Mesenchymal stem cell (in vitro differentiated cells and primary cell): ENCODE data around the gene NR2F1.

Experiments used
- DNase-seq: peaks from one replicate; pipeline ENCODE4 v3.0.0-alpha.2; 2013
- H2AFZ ChIP-seq: one replicate; pipeline ENCODE4 v1.6.1; 2013; ENCODE audit warnings: low read depth, mild to moderate bottlenecking, control low read depth, inconsistent platforms, low read length, moderate library complexity
- H2AK5ac ChIP-seq: 2 replicates; pipeline ENCODE4 v1.6.1; 2013; ENCODE audit warnings: low read length, moderate library complexity, mild to moderate bottlenecking, inconsistent platforms; ENCODE audit not compliant: severe bottlenecking
- H2BK120ac ChIP-seq: one replicate; pipeline ENCODE4 v1.6.1; 2013; ENCODE audit warnings: low read depth, mild to moderate bottlenecking, inconsistent platforms, low read length, moderate library complexity
- H2BK12ac ChIP-seq, 2 experiments: one replicate each; pipeline ENCODE4 v1.6.1; 2013; ENCODE audit warnings: inconsistent platforms in 2 of 2, low read length in 2 of 2, mild to moderate bottlenecking in 2 of 2, moderate library complexity in 2 of 2, control low read depth in 1 of 2
- H2BK15ac ChIP-seq: one replicate; pipeline ENCODE4 v1.6.1; 2013; ENCODE audit warnings: mild to moderate bottlenecking, low read depth, inconsistent platforms; ENCODE audit not compliant: poor library complexity, severe bottlenecking
- H2BK5ac ChIP-seq: 2 replicates; pipeline ENCODE4 v1.6.1; 2013; ENCODE audit warnings: low read depth, mild to moderate bottlenecking, low read length, control low read depth, inconsistent platforms; ENCODE audit not compliant: poor library complexity, severe bottlenecking
- H3K14ac ChIP-seq, 2 experiments: one replicate each; pipeline ENCODE4 v1.6.1; 2013; ENCODE audit warnings: inconsistent platforms in 2 of 2, low read length in 2 of 2, control low read depth in 1 of 2, mild to moderate bottlenecking in 1 of 2, moderate library complexity in 1 of 2
- H3K18ac ChIP-seq, 2 experiments: one replicate each; pipeline ENCODE4 v1.6.1; 2013; ENCODE audit warnings: inconsistent platforms in 2 of 2, low read length in 2 of 2, control low read depth in 1 of 2, low read depth in 1 of 2, mild to moderate bottlenecking in 1 of 2
- H3K23ac ChIP-seq, 2 experiments: one replicate each; pipeline ENCODE4 v1.6.1; 2013; ENCODE audit warnings: inconsistent platforms in 2 of 2, low read length in 2 of 2, mild to moderate bottlenecking in 2 of 2, moderate library complexity in 2 of 2, control low read depth in 1 of 2
- H3K27ac ChIP-seq: 2 replicates; pipeline ENCODE4 v1.5.1; 2013; ENCODE audit warnings: mild to moderate bottlenecking, moderate library complexity, low read length, control low read depth, inconsistent platforms; ENCODE audit not compliant: poor library complexity, severe bottlenecking
- H3K27me3 ChIP-seq, 2 experiments: 2 replicates each; pipeline versions ENCODE4 v1.6.1 to v1.7.0; 2013; ENCODE audit warnings: low read length in 2 of 2, mild to moderate bottlenecking in 2 of 2, moderate library complexity in 2 of 2, control low read depth in 1 of 2, inconsistent platforms in 1 of 2; ENCODE audit not compliant: control insufficient read depth in 1 of 2, insufficient read depth in 1 of 2
- H3K36me3 ChIP-seq, 2 experiments: 2 replicates each; pipeline versions ENCODE4 v1.6.1 to v1.7.0; 2013; ENCODE audit warnings: low read length in 2 of 2, control low read depth in 1 of 2, inconsistent platforms in 1 of 2, low read depth in 1 of 2, mild to moderate bottlenecking in 1 of 2; ENCODE audit not compliant: insufficient read depth in 2 of 2, control insufficient read depth in 1 of 2
- H3K4ac ChIP-seq, 2 experiments: one replicate each; pipeline ENCODE4 v1.6.1; 2013; ENCODE audit warnings: inconsistent platforms in 2 of 2, low read length in 2 of 2, mild to moderate bottlenecking in 2 of 2, moderate library complexity in 2 of 2, control low read depth in 1 of 2, low read depth in 1 of 2
- H3K4me1 ChIP-seq: 2 replicates; pipeline ENCODE4 v1.6.1; 2013; ENCODE audit warnings: low read depth, low read length, control low read depth; ENCODE audit not compliant: control insufficient read depth, insufficient read depth
- H3K4me2 ChIP-seq: 2 replicates; pipeline ENCODE4 v1.6.1; 2013; ENCODE audit warnings: low read length, mild to moderate bottlenecking, inconsistent platforms; ENCODE audit not compliant: poor library complexity, severe bottlenecking
- H3K4me3 ChIP-seq, 2 experiments: 2 replicates each; pipeline versions ENCODE4 v1.5.1 to v1.7.0; 2013; ENCODE audit warnings: low read length in 2 of 2, mild to moderate bottlenecking in 2 of 2, control low read depth in 1 of 2, low read depth in 1 of 2; ENCODE audit not compliant: insufficient read depth in 1 of 2
- H3K79me1 ChIP-seq: replicated peaks from 2 replicates; pipeline ENCODE4 v1.6.1; 2013; ENCODE audit warnings: mild to moderate bottlenecking, control low read depth, low read length, inconsistent platforms; ENCODE audit not compliant: poor library complexity, severe bottlenecking
- H3K9ac ChIP-seq: 2 replicates; pipeline ENCODE4 v1.7.0; 2013; ENCODE audit warnings: mild to moderate bottlenecking, low read length, moderate library complexity
- H3K9me3 ChIP-seq: 2 replicates; pipeline ENCODE4 v1.7.0; 2013; ENCODE audit warnings: mild to moderate bottlenecking, low read length; ENCODE audit not compliant: control insufficient read depth
- H4K8ac ChIP-seq: one replicate; pipeline ENCODE4 v1.6.1; 2013; ENCODE audit warnings: inconsistent platforms, mild to moderate bottlenecking, low read length, moderate library complexity
- H4K91ac ChIP-seq: one replicate; pipeline ENCODE4 v1.6.1; 2013; ENCODE audit warnings: mild to moderate bottlenecking, low read length, inconsistent platforms
- WGBS: methylation state at CpG from one replicate; pipeline ENCODE4 v1.1.7; 2013; ENCODE audit warnings: mixed read lengths; 5-methylcytosine and 5-hydroxymethylcytosine counted together

NR2F1 gene

DNA sequence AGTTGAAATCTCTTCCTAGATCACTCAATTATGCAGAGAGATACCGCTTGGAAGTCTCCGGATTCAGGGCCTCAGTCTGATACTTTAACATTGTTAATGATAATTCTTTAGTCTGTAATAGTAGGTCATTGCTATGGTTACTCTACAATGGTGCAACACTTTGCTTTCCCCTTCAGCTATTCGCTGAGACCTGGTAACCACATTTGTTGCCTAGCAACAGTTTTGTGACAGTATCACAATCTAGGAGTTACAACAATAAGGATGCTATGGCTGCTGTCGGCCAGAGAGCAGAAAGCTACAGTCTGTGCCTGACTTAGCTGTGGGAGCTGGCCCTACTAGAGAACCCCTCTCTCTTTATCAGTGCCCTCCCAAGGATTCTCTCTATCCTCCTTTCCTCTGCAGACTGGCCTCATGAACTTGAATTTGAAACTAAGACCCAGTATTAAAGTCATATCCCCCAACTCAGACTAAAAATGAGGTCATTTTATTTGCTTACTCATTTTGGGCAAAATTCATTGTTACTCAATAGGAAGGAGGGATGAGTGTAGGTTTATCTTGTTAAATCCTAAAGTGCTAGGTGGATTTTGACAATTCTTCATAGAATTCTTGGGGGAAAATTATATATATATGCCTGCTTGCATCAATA, 39.3 kb downstream of the NR2F1 start:
- Histone ChIP-seq H3K9me3 (no peaks in the 10 kb centered on the region), H2BK120ac (no peak overlapping the region), H3K4ac (peak overlapping the region in 1 of 2 experiments; percentile 16), H2AFZ (no peak overlapping the region), H3K4me3 (no peak overlapping the region), H3K23ac (no peak overlapping the region), H3K4me1 (no peaks in the 10 kb centered on the region), H2BK15ac (no peak overlapping the region), H3K36me3 (no peaks in the 10 kb centered on the region), H4K91ac (no peak overlapping the region), H3K27me3 (no peaks in the 10 kb centered on the region), H2BK12ac (no peak overlapping the region), H3K79me1 (no peaks in the 10 kb centered on the region), H3K4me2 (no peak overlapping the region), H3K14ac (no peak overlapping the region), H2BK5ac (no peak overlapping the region), H4K8ac (no peak overlapping the region), H3K9ac (peak overlapping the region; percentile 76), H2AK5ac (no peak overlapping the region), H3K18ac (no peak overlapping the region), H3K27ac (no peak overlapping the region)
- WGBS: 67% methylated on average over 4 of the region's 4 CpGs
- peak; percentile 85 for DNase-seq

DNA sequence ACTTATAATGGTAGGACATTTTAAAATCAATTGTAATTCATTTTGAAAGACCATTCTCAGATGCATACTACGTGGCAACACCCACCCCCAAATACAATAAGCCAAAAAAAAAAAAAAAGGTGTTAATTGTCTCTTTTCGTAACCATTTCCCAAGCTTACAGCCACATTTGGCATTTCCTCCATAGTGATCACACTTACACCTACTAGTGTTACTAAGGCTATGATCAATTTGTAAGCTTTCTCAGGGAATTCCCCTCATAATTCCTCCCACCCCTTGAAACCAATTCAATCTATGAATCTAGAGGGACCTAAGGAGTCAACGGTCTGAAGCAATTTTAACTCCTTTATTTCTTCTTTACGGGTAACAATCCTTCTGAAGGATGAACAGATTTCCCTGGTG, 40.1 kb downstream of the NR2F1 start:
- H4K8ac ChIP-seq: no peak overlapping the region
- H2BK5ac ChIP-seq: no peak overlapping the region
- H3K27me3 ChIP-seq: no peaks in the 10 kb centered on the region
- no peak overlapping the region for H3K18ac ChIP-seq
- H3K9me3 ChIP-seq: no peaks in the 10 kb centered on the region
- H3K36me3 ChIP-seq: no peaks in the 10 kb centered on the region
- H3K9ac ChIP-seq: peak overlapping the region; percentile 37
- no peak overlapping the region for H3K23ac ChIP-seq
- WGBS: 64% methylated on average over 4 of the region's 4 CpGs
- H4K91ac ChIP-seq: no peak overlapping the region
- no peak overlapping the region for H3K14ac ChIP-seq
- no peak overlapping the region for H2BK120ac ChIP-seq
- no peak overlapping the region for H2AFZ ChIP-seq
- no peak for DNase-seq
- H3K4ac ChIP-seq: no peak overlapping the region
- no peaks in the 10 kb centered on the region for H3K4me1 ChIP-seq
- H3K79me1 ChIP-seq: no peaks in the 10 kb centered on the region
- no peak overlapping the region for H3K27ac ChIP-seq
- no peak overlapping the region for H3K4me2 ChIP-seq
- no peak overlapping the region for H2BK12ac ChIP-seq
- H3K4me3 ChIP-seq: no peak overlapping the region
- H2BK15ac ChIP-seq: no peak overlapping the region
- no peak overlapping the region for H2AK5ac ChIP-seq

DNA sequence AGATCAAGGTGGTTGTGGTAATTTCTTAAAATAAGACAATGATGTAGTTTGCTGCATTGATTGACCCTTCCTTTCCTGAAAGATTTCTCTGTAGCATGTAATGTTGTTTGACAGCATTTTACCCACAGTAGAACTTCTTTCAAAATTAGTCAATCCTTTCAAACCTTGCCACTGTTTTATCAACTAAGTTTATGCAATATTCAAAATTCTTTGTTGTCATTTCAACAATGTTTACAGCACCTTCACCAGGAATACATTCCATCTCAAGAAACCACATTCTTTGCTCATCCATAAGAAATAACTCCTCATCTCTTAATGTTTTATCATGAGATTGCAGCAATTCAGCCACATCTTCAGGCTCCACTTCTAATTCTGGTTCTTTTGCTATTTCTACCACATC, 43.8 kb downstream of the NR2F1 start:
- no peak for DNase-seq
- Histone ChIP-seq H3K4me2 (no peak overlapping the region), H3K27ac (no peak overlapping the region), H2AFZ (no peak overlapping the region), H3K36me3 (no peaks in the 10 kb centered on the region), H2BK120ac (no peak overlapping the region), H3K4ac (no peak overlapping the region), H3K4me1 (no peaks in the 10 kb centered on the region), H3K14ac (no peak overlapping the region), H2BK15ac (no peak overlapping the region), H4K8ac (no peak overlapping the region), H2BK12ac (no peak overlapping the region), H3K9me3 (no peaks in the 10 kb centered on the region), H2BK5ac (no peak overlapping the region), H2AK5ac (no peak overlapping the region), H3K79me1 (no peaks in the 10 kb centered on the region), H3K9ac (no peak overlapping the region), H3K23ac (no peak overlapping the region), H3K4me3 (no peak overlapping the region), H3K27me3 (no peaks in the 10 kb centered on the region), H3K18ac (no peak overlapping the region), H4K91ac (no peak overlapping the region)

- no peak overlapping the region for H3K14ac ChIP-seq
- H4K8ac ChIP-seq: no peak overlapping the region
- no peak overlapping the region for H3K23ac ChIP-seq
- no peaks in the 10 kb centered on the region for H3K9me3 ChIP-seq
- no peaks in the 10 kb centered on the region for H3K79me1 ChIP-seq
- no peak overlapping the region for H2BK5ac ChIP-seq
- H3K9ac ChIP-seq: no peak overlapping the region
- H2BK120ac ChIP-seq: no peak overlapping the region
- H2BK15ac ChIP-seq: no peak overlapping the region
- no peak overlapping the region for H4K91ac ChIP-seq
- no peak overlapping the region for H3K4me2 ChIP-seq
- H3K27me3 ChIP-seq: no peaks in the 10 kb centered on the region
- H3K27ac ChIP-seq: no peak overlapping the region
- DNase-seq: no peak
- H3K36me3 ChIP-seq: no peaks in the 10 kb centered on the region
- no peak overlapping the region for H3K4me3 ChIP-seq
- H2AFZ ChIP-seq: no peak overlapping the region
- H3K4me1 ChIP-seq: no peaks in the 10 kb centered on the region
- no peak overlapping the region for H2AK5ac ChIP-seq
- no peak overlapping the region for H2BK12ac ChIP-seq
- H3K18ac ChIP-seq: peak overlapping the region; percentile 9 to 21
- 56% methylated on average over 3 of the region's 4 CpGs for WGBS
- no peak overlapping the region for H3K4ac ChIP-seq
These were observed 49.3 kb downstream of the NR2F1 start for GRCh38 chr5:93632327-93632726.
